Mucosa of stomach (tissue), 1 donor: ENCODE measurements around the gene ANKRD40.

Experiments used
- H3K27me3 ChIP-seq: one replicate; pipeline ENCODE4 v1.7.0; 2013; ENCODE audit warnings: mild to moderate bottlenecking, low read length; ENCODE audit not compliant: control insufficient read depth, insufficient read depth
- H3K36me3 ChIP-seq: one replicate; pipeline ENCODE4 v1.7.0; 2013; ENCODE audit warnings: low read length; ENCODE audit not compliant: control insufficient read depth, insufficient read depth
- H3K4me1 ChIP-seq: one replicate; pipeline ENCODE4 v1.7.0; 2013; ENCODE audit warnings: mild to moderate bottlenecking, low read length; ENCODE audit not compliant: control insufficient read depth, insufficient read depth
- H3K4me3 ChIP-seq: one replicate; pipeline ENCODE4 v1.7.0; 2013; ENCODE audit warnings: low read length
- H3K9ac ChIP-seq: one replicate; pipeline ENCODE4 v1.7.0; 2013; ENCODE audit warnings: mild to moderate bottlenecking, low read length, moderate library complexity
- H3K9me3 ChIP-seq: one replicate; pipeline ENCODE4 v1.7.0; 2013; ENCODE audit warnings: mild to moderate bottlenecking, low read length, moderate library complexity; ENCODE audit not compliant: control insufficient read depth
- donor health status: Pancreatic carcinoma.

The ANKRD40 gene

GRCh38 chr17:50708050-50709000 is 611 bp upstream of the ANKRD40 start:
- peaks cover 18% of the 10 kb centered on the region for H3K4me1 ChIP-seq
- H3K9me3 ChIP-seq = no peaks in the 10 kb centered on the region
- no peaks in the 10 kb centered on the region for H3K27me3 ChIP-seq
- H3K9ac ChIP-seq = peak overlapping the region; percentile 94
- H3K36me3 ChIP-seq = no peaks in the 10 kb centered on the region
- peak overlapping the region; percentile 32 for H3K4me3 ChIP-seq

- H3K4me3 ChIP-seq = no peak overlapping the region
- H3K9me3 ChIP-seq = no peaks in the 10 kb centered on the region
- H3K36me3 ChIP-seq = no peaks in the 10 kb centered on the region
- peaks cover 18% of the 10 kb centered on the region for H3K4me1 ChIP-seq
- H3K27me3 ChIP-seq = no peaks in the 10 kb centered on the region
- no peak overlapping the region for H3K9ac ChIP-seq
Observed at GRCh38 chr17:50703162-50703561, 4.6 kb downstream of the ANKRD40 start.

GRCh38 chr17:50699410-50699809 is 8.3 kb downstream of the ANKRD40 start:
- Histone ChIP-seq H3K27me3 (no peaks in the 10 kb centered on the region), H3K4me1 (peaks cover 47% of the 10 kb centered on the region), H3K36me3 (peaks cover 10% of the 10 kb centered on the region), H3K9me3 (no peaks in the 10 kb centered on the region), H3K4me3 (no peak overlapping the region), H3K9ac (no peak overlapping the region)

GRCh38 chr17:50697663-50698272 is 9.9 kb downstream of the ANKRD40 start:
- Histone ChIP-seq H3K4me1 (peaks cover 57% of the 10 kb centered on the region), H3K9ac (no peak overlapping the region), H3K36me3 (peaks cover 10% of the 10 kb centered on the region), H3K9me3 (no peaks in the 10 kb centered on the region), H3K4me3 (no peak overlapping the region), H3K27me3 (no peaks in the 10 kb centered on the region)

GRCh38 chr17:50697062-50697461 is 10.7 kb downstream of the ANKRD40 start:
- H3K27me3 ChIP-seq = no peaks in the 10 kb centered on the region
- H3K9ac ChIP-seq = no peak overlapping the region
- no peak overlapping the region for H3K4me3 ChIP-seq
- H3K4me1 ChIP-seq = peaks cover 64% of the 10 kb centered on the region
- H3K36me3 ChIP-seq = peaks cover 10% of the 10 kb centered on the region
- H3K9me3 ChIP-seq = no peaks in the 10 kb centered on the region

GRCh38 chr17:50696365-50696879 is 11.3 kb downstream of the ANKRD40 start:
- H3K27me3 ChIP-seq = no peaks in the 10 kb centered on the region
- no peak overlapping the region for H3K9ac ChIP-seq
- H3K4me1 ChIP-seq = peaks cover 71% of the 10 kb centered on the region
- H3K4me3 ChIP-seq = no peak overlapping the region
- no peaks in the 10 kb centered on the region for H3K9me3 ChIP-seq
- peaks cover 10% of the 10 kb centered on the region for H3K36me3 ChIP-seq

- Histone ChIP-seq H3K36me3 (peaks cover 15% of the 10 kb centered on the region), H3K27me3 (no peaks in the 10 kb centered on the region), H3K9me3 (no peaks in the 10 kb centered on the region), H3K4me1 (peaks cover 91% of the 10 kb centered on the region), H3K9ac (peak overlapping the region; percentile 65), H3K4me3 (peak overlapping the region; percentile 35)
Observed at GRCh38 chr17:50693036-50693682, 14.6 kb downstream of the ANKRD40 start.

- H3K36me3 ChIP-seq = peaks cover 16% of the 10 kb centered on the region
- H3K27me3 ChIP-seq = no peaks in the 10 kb centered on the region
- H3K9ac ChIP-seq = peak overlapping the region; percentile 65
- peaks cover 91% of the 10 kb centered on the region for H3K4me1 ChIP-seq
- no peaks in the 10 kb centered on the region for H3K9me3 ChIP-seq
- peak overlapping the region; percentile 35 for H3K4me3 ChIP-seq
Observed at GRCh38 chr17:50692448-50693035, 15.2 kb downstream of the ANKRD40 start.

- Histone ChIP-seq H3K9ac (peak overlapping the region; percentile 65), H3K4me3 (no peak overlapping the region), H3K4me1 (peaks cover 91% of the 10 kb centered on the region), H3K27me3 (no peaks in the 10 kb centered on the region), H3K9me3 (no peaks in the 10 kb centered on the region), H3K36me3 (peaks cover 16% of the 10 kb centered on the region)
Observed at GRCh38 chr17:50691550-50692447, 15.9 kb downstream of the ANKRD40 start.

- Histone ChIP-seq H3K4me3 (no peak overlapping the region), H3K9me3 (no peaks in the 10 kb centered on the region), H3K9ac (peak overlapping the region; percentile 10), H3K27me3 (no peaks in the 10 kb centered on the region), H3K36me3 (peaks cover 12% of the 10 kb centered on the region), H3K4me1 (peaks cover 96% of the 10 kb centered on the region)
Observed at GRCh38 chr17:50690887-50691549, 16.7 kb downstream of the ANKRD40 start.
